C4-2B (cell line): ENCODE results near the gene SLCO3A1.

ENCODE experiments used
- ZFX ChIP-seq: fragments of 450-650 bp; IDR thresholded peaks from 2 replicates; pipeline ENCODE4 v1.6.1; 2017
- TF ChIP-seq, protein P1 (sequence below): fragments of 450-650 bp; conservative IDR thresholded peaks from 2 replicates; pipeline ENCODE4 v1.5.1; 2017; ENCODE audit warnings: mild to moderate bottlenecking

DNA sequence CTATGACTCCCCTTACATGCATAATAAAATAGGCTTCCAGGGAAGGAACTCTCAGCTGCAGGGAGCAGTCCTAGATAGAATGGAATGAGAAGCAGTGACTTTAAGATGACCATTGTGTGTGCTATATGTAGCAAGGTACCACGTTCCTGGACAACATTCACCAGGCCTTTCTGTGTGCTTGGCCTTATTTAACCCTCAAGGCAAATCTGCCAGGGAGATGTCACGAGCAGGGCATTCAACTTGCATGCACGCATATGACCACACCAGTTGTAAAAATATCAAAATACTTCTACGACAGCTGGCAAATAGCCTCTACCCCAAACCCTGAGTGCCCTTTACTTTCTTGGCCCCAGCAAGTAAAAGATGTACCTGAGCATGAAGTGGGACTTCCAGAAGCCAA lies 342.8 kb downstream of the SLCO3A1 start:
- TF ChIP-seq, protein P1, sequence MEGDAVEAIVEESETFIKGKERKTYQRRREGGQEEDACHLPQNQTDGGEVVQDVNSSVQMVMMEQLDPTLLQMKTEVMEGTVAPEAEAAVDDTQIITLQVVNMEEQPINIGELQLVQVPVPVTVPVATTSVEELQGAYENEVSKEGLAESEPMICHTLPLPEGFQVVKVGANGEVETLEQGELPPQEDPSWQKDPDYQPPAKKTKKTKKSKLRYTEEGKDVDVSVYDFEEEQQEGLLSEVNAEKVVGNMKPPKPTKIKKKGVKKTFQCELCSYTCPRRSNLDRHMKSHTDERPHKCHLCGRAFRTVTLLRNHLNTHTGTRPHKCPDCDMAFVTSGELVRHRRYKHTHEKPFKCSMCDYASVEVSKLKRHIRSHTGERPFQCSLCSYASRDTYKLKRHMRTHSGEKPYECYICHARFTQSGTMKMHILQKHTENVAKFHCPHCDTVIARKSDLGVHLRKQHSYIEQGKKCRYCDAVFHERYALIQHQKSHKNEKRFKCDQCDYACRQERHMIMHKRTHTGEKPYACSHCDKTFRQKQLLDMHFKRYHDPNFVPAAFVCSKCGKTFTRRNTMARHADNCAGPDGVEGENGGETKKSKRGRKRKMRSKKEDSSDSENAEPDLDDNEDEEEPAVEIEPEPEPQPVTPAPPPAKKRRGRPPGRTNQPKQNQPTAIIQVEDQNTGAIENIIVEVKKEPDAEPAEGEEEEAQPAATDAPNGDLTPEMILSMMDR, result no peak
- TF ChIP-seq ZFX, result no peak
